Measurements from ENCODE around the gene SYNRG.
A peak's percentile ranks its signal among the peaks of the same experiment; 100 is the strongest.

The SYNRG gene

GRCh38 chr17:37466471-37466870, 142.7 kb downstream of the SYNRG start:
- peak; percentile 79 for DNase-seq (ENCODE audit: low spot score)

GRCh38 chr17:37465069-37465616, 144.1 kb downstream of the SYNRG start:
- peak; percentile 33 for DNase-seq (ENCODE audit: low spot score)
